Activated CD8-positive, alpha-beta memory T cell treated with anti-CD3 and anti-CD28 coated beads, Interleukin-2, amount 10 ng/mL, durations not matched to agents 7 days and 5 days (primary cell): ENCODE data around the gene CMIP. TPM values are rescaled to one million over a fixed set of nuclear protein-coding genes. Genes with fewer than 3 reads are reported as not detected.
A peak's percentile ranks its signal among the peaks of the same experiment; 100 is the strongest.
"Not testable (repeated sequence)": the region's sequence is repeated elsewhere in the genome, so short reads cannot be mapped to it uniquely, and the experiment has no call there.

Experiments
- ATAC-seq: fragments of 150-1000 bp; cut with Tn5 transposase; one replicate; pipeline ENCODE4 v1.10.0; 2021; ENCODE audit warnings: moderate library complexity
- CTCF ChIA-PET: fragments of 350-600 bp; sonication (Branson Sonifier 250); formaldehyde crosslinking; loops from one replicate; lab custom pipeline; 2021; ENCODE audit warnings: antibody characterized with exemption; lab: Charles Lee
- DNase-seq: peaks from one replicate; pipeline ENCODE4 v3.0.0-alpha.2; 2020
- H3K27ac Mint-ChIP-seq: one replicate; pipeline ENCODE4 v1.8.0; 2021; ENCODE audit warnings: mild to moderate bottlenecking, mixed read lengths
- H3K27me3 Mint-ChIP-seq: one replicate; pipeline ENCODE4 v1.8.0; 2021; ENCODE audit warnings: mixed read lengths
- H3K36me3 Mint-ChIP-seq: one replicate; pipeline ENCODE4 v1.8.0; 2021; ENCODE audit warnings: mild to moderate bottlenecking, mixed read lengths
- H3K4me1 Mint-ChIP-seq: one replicate; pipeline ENCODE4 v1.8.0; 2021; ENCODE audit warnings: mixed read lengths
- H3K4me3 Mint-ChIP-seq: one replicate; pipeline ENCODE4 v1.8.0; 2021; ENCODE audit warnings: mild to moderate bottlenecking, moderate library complexity, mixed read lengths
- H3K9me3 Mint-ChIP-seq: one replicate; pipeline ENCODE4 v1.8.0; 2022; ENCODE audit warnings: low read depth, mixed read lengths
- total RNA-seq, 2 experiments: library from RNA; stranded (reverse); gene quantifications; one replicate each; pipeline ENCODE4 v1.2.3, GENCODE V29; 2021

The CMIP gene
- total RNA-seq, 2 experiments from 2014 or later, result 77.4 to 98.8 TPM

GRCh38 chr16:81520560-81521135, 76.0 kb downstream of the CMIP start:
- peaks cover 17% of the 10 kb centered on the region for H3K36me3 Mint-ChIP-seq
- no peak for DNase-seq
- no peaks in the 10 kb centered on the region for H3K27me3 Mint-ChIP-seq
- CTCF ChIA-PET, result interaction anchor here (0.9 to 1.9 kb wide), 11 partner anchors 11 to 203 kb away, joined by 3 to 10 read pairs (median 3); no protein-coding TSS in a partner anchor
- H3K4me1 Mint-ChIP-seq, result peaks cover 75% of the 10 kb centered on the region
- peak overlapping the region; percentile 58 for H3K4me3 Mint-ChIP-seq
- H3K27ac Mint-ChIP-seq, result peak overlapping the region; percentile 95
- H3K9me3 Mint-ChIP-seq, result no peaks in the 10 kb centered on the region
- no peak for ATAC-seq

GRCh38 chr16:81521141-81521626, 76.6 kb downstream of the CMIP start:
- Mint-ChIP-seq H3K27me3 (no peaks in the 10 kb centered on the region), H3K4me1 (peaks cover 78% of the 10 kb centered on the region), H3K36me3 (peaks cover 18% of the 10 kb centered on the region), H3K9me3 (no peaks in the 10 kb centered on the region), H3K4me3 (peak overlapping the region; percentile 58), H3K27ac (peak overlapping the region; percentile 95)
- CTCF ChIA-PET, result interaction anchor here (0.7 to 1.9 kb wide), 12 partner anchors 11 to 202 kb away, joined by 3 to 10 read pairs (median 3); no protein-coding TSS in a partner anchor
- peak; percentile 97 for DNase-seq
- peak; percentile 63 for ATAC-seq

- Mint-ChIP-seq H3K4me3 (peak overlapping the region; percentile 58), H3K27ac (peak overlapping the region; percentile 95), H3K27me3 (no peaks in the 10 kb centered on the region), H3K36me3 (peaks cover 21% of the 10 kb centered on the region), H3K4me1 (peaks cover 83% of the 10 kb centered on the region), H3K9me3 (no peaks in the 10 kb centered on the region)
- DNase-seq (peak; percentile 81), ATAC-seq (peak; percentile 25)
- CTCF ChIA-PET, result interaction anchor here (1.1 to 1.9 kb wide), 5 partner anchors 44 to 201 kb away, joined by 3 to 10 read pairs (median 3); no protein-coding TSS in a partner anchor
Measured at GRCh38 chr16:81522108-81522701, 77.6 kb downstream of the CMIP start.

- Mint-ChIP-seq H3K4me3 (peak overlapping the region; percentile 54), H3K36me3 (peaks cover 23% of the 10 kb centered on the region), H3K4me1 (peaks cover 88% of the 10 kb centered on the region), H3K27ac (peak overlapping the region; percentile 95)
- H3K27me3 Mint-ChIP-seq, H3K9me3 Mint-ChIP-seq, ATAC-seq, DNase-seq: not testable (repeated sequence)
- CTCF ChIA-PET, result interaction anchor here (1.3 to 2.3 kb wide), 3 partner anchors 80 to 174 kb away, joined by 3 to 6 read pairs (median 5); no protein-coding TSS in a partner anchor
Measured at GRCh38 chr16:81522851-81523250, 78.2 kb downstream of the CMIP start.

GRCh38 chr16:81523387-81524115, 78.9 kb downstream of the CMIP start:
- CTCF ChIA-PET, result interaction anchor here (1.0 to 2.3 kb wide), 8 partner anchors 10 to 173 kb away, joined by 3 to 6 read pairs (median 4); no protein-coding TSS in a partner anchor
- no peak for DNase-seq
- Mint-ChIP-seq H3K36me3 (peaks cover 22% of the 10 kb centered on the region), H3K4me3 (peak overlapping the region; percentile 54), H3K4me1 (peaks cover 91% of the 10 kb centered on the region), H3K9me3 (no peaks in the 10 kb centered on the region), H3K27me3 (no peaks in the 10 kb centered on the region), H3K27ac (peak overlapping the region; percentile 95)
- ATAC-seq, result no peak

GRCh38 chr16:81524382-81524781, 79.8 kb downstream of the CMIP start:
- Mint-ChIP-seq H3K4me3 (peak overlapping the region; percentile 17), H3K4me1 (peaks cover 94% of the 10 kb centered on the region), H3K27me3 (no peaks in the 10 kb centered on the region), H3K36me3 (peaks cover 23% of the 10 kb centered on the region), H3K9me3 (no peaks in the 10 kb centered on the region), H3K27ac (peak overlapping the region; percentile 95)
- ATAC-seq (peak; percentile 38), DNase-seq (peak; percentile 86)
- CTCF ChIA-PET, result interaction anchor here (1.0 to 2.3 kb wide), 8 partner anchors 9 to 92 kb away, joined by 3 to 6 read pairs (median 3); no protein-coding TSS in a partner anchor

- CTCF ChIA-PET, result interaction anchor here (0.6 to 4.8 kb wide), 8 partner anchors 9 to 121 kb away, joined by 3 to 18 read pairs (median 4); no protein-coding TSS in a partner anchor
- Mint-ChIP-seq H3K36me3 (peaks cover 23% of the 10 kb centered on the region), H3K4me1 (peaks cover 92% of the 10 kb centered on the region), H3K4me3 (peak overlapping the region; percentile 17), H3K27ac (peak overlapping the region; percentile 95)
- DNase-seq, ATAC-seq, H3K27me3 Mint-ChIP-seq, H3K9me3 Mint-ChIP-seq: not testable (repeated sequence)
Measured at GRCh38 chr16:81524885-81525284, 80.3 kb downstream of the CMIP start.

- H3K27ac Mint-ChIP-seq, result peak overlapping the region; percentile 80
- CTCF ChIA-PET, result interaction anchor here (0.8 to 4.8 kb wide), 6 partner anchors 9 to 204 kb away, joined by 3 to 18 read pairs (median 4); no protein-coding TSS in a partner anchor
- ATAC-seq (no peak), DNase-seq (no peak)
- H3K36me3 Mint-ChIP-seq, result peaks cover 23% of the 10 kb centered on the region
- peaks cover 87% of the 10 kb centered on the region for H3K4me1 Mint-ChIP-seq
- no peaks in the 10 kb centered on the region for H3K27me3 Mint-ChIP-seq
- no peak overlapping the region for H3K4me3 Mint-ChIP-seq
- H3K9me3 Mint-ChIP-seq, result no peaks in the 10 kb centered on the region
Measured at GRCh38 chr16:81526199-81526598, 81.6 kb downstream of the CMIP start.

- CTCF ChIA-PET, result interaction anchor here (1.0 to 4.8 kb wide), 7 partner anchors 8 to 203 kb away, joined by 3 to 18 read pairs (median 4); no protein-coding TSS in a partner anchor
- Mint-ChIP-seq H3K4me3 (peak overlapping the region; percentile 59), H3K9me3 (no peaks in the 10 kb centered on the region), H3K4me1 (peaks cover 85% of the 10 kb centered on the region), H3K27ac (peak overlapping the region; percentile 80), H3K36me3 (peaks cover 21% of the 10 kb centered on the region), H3K27me3 (no peaks in the 10 kb centered on the region)
- ATAC-seq, result no peak
- no peak for DNase-seq
Measured at GRCh38 chr16:81526935-81527334, 82.3 kb downstream of the CMIP start.

GRCh38 chr16:81527477-81528178, 83.0 kb downstream of the CMIP start:
- peaks cover 80% of the 10 kb centered on the region for H3K4me1 Mint-ChIP-seq
- CTCF ChIA-PET, result interaction anchor here (0.8 to 4.8 kb wide), 10 partner anchors 11 to 124 kb away, joined by 3 to 18 read pairs (median 3); no protein-coding TSS in a partner anchor
- no peaks in the 10 kb centered on the region for H3K9me3 Mint-ChIP-seq
- peaks cover 19% of the 10 kb centered on the region for H3K36me3 Mint-ChIP-seq
- DNase-seq (no peak), ATAC-seq (no peak)
- H3K27ac Mint-ChIP-seq, result peak overlapping the region; percentile 69
- H3K4me3 Mint-ChIP-seq, result no peak overlapping the region
- H3K27me3 Mint-ChIP-seq, result no peaks in the 10 kb centered on the region

- H3K4me3 Mint-ChIP-seq, result no peak overlapping the region
- no peaks in the 10 kb centered on the region for H3K27me3 Mint-ChIP-seq
- H3K36me3 Mint-ChIP-seq, result peaks cover 16% of the 10 kb centered on the region
- H3K4me1 Mint-ChIP-seq, result peaks cover 74% of the 10 kb centered on the region
- H3K9me3 Mint-ChIP-seq, result no peaks in the 10 kb centered on the region
- ATAC-seq (no peak), DNase-seq (peak; percentile 53)
- no peak overlapping the region for H3K27ac Mint-ChIP-seq
- CTCF ChIA-PET, result interaction anchor here (0.8 to 4.8 kb wide), 8 partner anchors 12 to 124 kb away, joined by 3 to 18 read pairs (median 4); no protein-coding TSS in a partner anchor
Measured at GRCh38 chr16:81528256-81528655, 83.6 kb downstream of the CMIP start.

GRCh38 chr16:81530296-81530721, 85.7 kb downstream of the CMIP start:
- Mint-ChIP-seq H3K9me3 (no peaks in the 10 kb centered on the region), H3K27me3 (no peaks in the 10 kb centered on the region), H3K36me3 (peaks cover 13% of the 10 kb centered on the region), H3K4me3 (no peak overlapping the region), H3K27ac (no peak overlapping the region), H3K4me1 (peaks cover 58% of the 10 kb centered on the region)
- CTCF ChIA-PET, result interaction anchor here (1.4 kb wide), 1 partner anchor 127 kb away, joined by 3 read pairs; no protein-coding TSS in a partner anchor
- no peak for DNase-seq
- ATAC-seq, result no peak
